GM10266 (cell line): ENCODE data around the gene TEX19.

Experiments
- DNase-seq: peaks from one replicate; pipeline ENCODE4 v3.0.0; 2012; ENCODE audit errors: extremely low spot score
- TF ChIP-seq, protein P1 (sequence below): IDR thresholded peaks from 2 replicates; pipeline ENCODE4 v1.5.1; 2012; ENCODE audit warnings: mild to moderate bottlenecking, low read depth; ENCODE audit not compliant: control insufficient read depth, insufficient read depth; ENCODE audit errors: missing control alignments

TEX19 gene

DNA sequence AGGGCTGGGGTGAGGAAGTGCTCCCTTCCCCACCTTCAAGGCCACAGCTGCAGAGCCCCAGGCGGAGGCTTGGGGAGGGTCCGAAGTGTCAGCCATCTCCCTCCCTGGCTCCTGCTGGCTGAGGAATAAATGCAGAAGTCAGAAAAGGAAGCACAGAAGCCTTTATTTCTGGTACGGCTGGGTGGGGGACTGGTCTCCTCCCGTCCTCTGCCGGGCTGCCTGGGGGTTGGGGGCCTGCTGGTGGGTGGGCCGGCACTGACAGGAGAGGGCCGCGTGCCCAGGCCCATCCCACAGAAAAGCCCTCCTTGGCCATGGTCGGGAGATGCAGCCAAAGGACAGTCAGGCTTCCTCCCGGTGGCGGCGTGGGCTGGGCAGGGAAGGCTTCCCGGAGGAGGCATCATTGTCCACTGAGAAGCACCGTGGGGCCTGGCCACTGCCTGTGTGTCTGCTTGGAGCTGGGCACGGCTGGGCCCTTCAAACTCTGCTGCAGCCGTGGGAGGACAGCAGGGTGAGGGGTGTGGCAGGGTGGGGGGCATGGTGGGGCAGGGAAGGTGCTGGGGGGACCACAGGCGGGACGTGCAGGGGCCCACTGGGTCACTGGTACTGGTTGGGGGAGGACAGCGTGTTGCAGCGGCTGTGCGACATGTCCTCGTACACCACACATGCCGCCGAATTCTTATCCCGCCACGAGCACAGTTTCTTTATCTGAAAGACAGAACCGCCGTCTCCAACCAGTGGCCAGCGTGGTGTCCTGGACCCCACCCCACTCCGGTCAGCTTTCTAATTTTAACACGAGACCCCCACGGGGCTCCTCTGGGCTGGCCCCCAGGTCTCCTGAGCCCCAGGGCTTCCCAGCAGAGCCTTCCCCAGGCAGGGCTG lies 44.1 kb upstream of the TEX19 start:
- TF ChIP-seq, protein P1, sequence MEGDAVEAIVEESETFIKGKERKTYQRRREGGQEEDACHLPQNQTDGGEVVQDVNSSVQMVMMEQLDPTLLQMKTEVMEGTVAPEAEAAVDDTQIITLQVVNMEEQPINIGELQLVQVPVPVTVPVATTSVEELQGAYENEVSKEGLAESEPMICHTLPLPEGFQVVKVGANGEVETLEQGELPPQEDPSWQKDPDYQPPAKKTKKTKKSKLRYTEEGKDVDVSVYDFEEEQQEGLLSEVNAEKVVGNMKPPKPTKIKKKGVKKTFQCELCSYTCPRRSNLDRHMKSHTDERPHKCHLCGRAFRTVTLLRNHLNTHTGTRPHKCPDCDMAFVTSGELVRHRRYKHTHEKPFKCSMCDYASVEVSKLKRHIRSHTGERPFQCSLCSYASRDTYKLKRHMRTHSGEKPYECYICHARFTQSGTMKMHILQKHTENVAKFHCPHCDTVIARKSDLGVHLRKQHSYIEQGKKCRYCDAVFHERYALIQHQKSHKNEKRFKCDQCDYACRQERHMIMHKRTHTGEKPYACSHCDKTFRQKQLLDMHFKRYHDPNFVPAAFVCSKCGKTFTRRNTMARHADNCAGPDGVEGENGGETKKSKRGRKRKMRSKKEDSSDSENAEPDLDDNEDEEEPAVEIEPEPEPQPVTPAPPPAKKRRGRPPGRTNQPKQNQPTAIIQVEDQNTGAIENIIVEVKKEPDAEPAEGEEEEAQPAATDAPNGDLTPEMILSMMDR, result no peak
- DNase-seq, result no peak

DNA sequence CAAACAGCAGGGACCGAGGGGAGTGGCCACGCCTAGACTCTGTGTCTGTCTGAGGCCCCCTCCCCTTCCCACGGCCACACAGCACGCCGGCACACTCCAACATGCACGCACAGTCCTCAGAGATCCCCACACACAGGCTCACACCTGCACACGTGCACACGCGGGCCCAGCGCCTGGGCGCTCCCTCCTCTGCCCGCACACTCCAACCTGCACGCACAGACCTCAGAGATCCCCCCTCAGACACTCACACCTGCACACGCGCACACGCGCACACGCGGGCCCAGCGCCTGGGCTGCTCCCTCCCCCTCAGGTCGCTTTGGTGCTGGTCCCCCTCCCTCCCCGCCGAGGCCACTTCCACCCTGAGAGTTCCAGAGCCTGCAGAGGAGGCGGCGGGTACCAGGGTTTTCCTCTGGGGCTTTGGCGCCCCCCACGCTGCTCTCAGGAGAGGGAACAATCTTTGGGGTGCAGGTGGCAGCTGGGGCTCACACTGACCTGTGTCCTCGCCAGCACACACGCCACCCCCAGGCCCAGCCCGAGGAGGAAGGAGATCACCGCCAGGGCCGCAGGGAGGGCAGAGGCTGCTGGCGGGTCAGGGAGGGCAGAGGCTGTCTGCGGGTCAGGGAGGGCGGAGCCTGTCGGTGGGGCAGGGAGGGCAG lies 43.2 kb upstream of the TEX19 start:
- TF ChIP-seq, protein P1, result no peak
- no peak for DNase-seq

DNA sequence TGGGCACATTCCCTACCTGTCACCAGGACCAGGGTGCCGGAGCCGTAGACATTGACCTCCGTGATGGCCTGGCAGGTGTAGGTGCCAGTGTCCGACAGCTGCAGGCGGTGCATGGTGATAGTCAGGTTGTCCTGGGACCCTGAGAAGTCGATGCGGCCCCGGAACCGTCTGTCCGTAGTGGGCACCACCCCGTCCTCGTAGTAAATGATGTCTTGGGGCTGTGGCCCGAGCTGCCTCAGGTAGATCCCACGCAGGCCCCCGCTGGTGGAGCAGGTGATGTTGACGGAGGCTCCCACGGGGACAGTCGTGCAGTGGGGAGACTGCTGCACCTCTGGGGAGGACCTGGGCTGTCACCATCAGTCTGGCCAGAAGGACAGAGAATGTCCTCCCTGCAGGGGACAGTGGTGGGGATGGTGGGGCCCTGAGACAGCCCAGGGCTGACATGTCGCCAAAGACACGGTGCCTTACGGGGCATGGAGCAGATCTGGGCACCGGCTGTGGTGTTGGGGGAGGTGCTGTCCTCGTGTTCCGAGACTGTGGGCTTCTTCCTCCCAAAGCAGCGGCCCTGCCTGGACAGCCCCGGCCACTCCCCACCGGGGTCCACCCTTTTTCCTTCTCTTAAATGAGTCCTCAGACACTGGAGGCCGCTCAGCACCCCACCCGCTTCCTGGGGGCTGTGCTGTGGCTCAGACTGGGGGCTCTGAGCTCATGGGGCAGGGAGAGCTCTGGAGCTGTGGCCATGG lies 42.2 kb upstream of the TEX19 start:
- no peak for DNase-seq
- TF ChIP-seq, protein P1, result no peak

DNA sequence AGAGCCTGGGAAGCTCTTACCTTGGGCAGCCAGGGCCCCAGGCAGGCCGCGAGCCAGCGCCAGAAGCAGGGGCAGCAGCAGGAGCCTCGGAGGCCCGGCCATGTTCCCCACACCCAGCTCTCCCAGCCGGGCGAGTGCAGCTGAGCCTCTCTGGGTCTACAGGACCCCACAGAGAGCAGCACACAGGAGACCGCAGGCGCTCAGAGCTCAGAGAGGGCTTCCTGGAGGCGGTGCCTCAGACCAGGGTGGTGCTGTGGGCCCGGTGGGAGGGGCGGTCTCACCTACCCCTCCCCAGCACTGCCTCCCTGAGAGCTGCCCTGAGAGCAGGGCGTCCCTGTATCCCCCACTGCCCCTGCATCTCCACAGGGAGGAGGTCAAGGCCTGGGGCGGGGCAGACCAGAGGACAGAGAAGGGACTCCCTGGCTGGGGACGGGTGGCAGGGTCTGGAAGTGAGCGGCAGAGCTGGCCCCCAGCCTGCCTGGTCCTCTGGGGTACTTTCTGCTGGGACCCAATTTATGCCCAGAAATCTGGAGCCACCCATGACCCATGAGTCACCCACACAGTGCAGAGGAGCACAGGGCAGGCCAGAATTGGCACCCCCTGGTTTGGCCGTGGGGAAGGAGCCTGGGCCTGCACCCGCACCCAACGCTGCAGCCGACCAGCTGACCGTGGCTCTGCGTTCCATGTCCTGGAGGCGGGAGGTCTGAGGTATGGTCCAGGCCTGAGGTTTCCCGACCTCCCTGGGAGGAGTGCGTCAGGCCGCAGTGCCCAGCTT lies 41.5 kb upstream of the TEX19 start, which contains the start of gene CD7:
TSS of gene CD7 (minus strand) at position 215 of the 775 bp plus-strand sequence. CDS start at position 102, 113 bp downstream.
- no peak for DNase-seq
- TF ChIP-seq, protein P1, result no peak

DNA sequence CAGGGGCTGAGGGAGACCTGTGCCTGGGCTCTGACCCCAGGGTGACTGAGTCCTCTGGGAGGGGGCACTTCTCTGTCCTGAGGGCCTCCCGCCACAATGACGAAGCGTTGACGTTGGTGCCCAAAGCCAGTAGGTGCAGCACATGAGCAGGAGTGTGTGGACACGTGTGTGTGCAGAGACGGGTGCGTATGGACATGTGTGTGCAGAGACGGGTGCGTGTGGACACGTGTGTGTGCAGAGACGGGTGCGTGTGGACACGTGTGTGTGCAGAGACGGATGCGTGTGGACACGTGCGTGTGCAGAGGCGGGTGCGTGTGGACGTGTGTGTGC lies 40.9 kb upstream of the TEX19 start:
- TF ChIP-seq, protein P1, result no peak
- no peak for DNase-seq

DNA sequence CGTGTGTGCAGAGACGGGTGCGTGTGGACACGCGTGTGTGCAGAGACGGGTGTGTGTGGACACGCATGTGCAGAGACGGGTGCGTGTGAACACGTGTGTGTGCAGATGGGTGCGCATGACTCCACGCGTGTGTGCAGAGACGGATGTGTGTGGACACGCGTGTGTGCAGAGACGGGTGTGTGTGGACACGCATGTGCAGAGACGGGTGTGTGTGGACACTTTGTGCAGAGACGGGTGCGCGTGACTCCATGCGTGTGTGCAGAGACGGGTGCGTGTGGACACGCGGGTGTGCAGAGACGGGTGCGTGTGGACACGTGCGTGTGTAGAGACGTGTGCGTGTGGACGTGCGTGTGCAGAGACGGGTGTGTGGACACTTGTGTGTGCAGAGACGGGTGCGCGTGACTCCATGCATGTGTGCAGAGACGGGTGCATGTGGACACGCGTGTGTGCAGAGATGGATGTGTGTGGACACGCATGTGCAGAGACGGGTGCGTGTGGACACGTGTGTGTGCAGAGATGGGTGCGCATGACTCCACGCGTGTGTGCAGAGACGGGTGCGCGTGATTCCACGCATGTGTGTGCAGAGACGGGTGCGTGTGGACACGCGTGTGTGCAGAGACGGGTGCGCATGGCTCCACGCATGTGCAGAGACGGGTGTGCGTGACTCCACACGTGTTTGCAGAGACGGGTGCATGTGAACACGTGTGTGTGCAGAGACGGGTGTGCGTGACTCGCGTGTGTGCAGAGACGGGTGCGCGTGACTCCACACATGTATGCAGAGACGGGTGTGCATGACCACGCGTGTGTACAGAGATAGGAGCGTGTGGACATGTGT lies 40.1 kb upstream of the TEX19 start:
- DNase-seq, result no peak
- TF ChIP-seq, protein P1, result no peak
